ENCODE results near the gene AP5Z1. TPM values are rescaled to one million over a fixed set of nuclear protein-coding genes. Genes with fewer than 3 reads are reported as not detected.

The AP5Z1 gene
- total RNA-seq, 2 experiments from 2014 or later, result 47.3 to 55.0 TPM

DNA sequence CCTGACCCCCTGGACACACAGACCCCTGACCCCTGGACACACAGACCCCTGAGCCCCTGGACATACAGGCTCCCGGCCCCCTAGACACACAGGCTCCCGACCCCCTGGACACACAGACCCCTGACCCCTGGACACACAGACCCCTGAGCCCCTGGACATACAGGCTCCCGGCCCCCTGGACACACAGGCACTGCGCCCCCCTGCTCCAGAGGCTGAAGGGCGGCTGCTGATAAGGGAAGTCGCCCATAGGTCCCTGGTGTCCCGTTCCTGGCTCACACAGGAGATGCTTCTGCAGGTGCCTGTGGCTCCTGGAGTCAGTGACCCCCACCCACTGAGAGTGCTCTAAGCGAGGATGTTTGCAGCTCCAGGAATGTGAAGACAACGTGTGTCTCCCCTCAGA is 3.7 kb upstream of the AP5Z1 start:
- H3K4me1 Mint-ChIP-seq (ENCODE audit: low read depth), result peaks cover 23% of the 10 kb centered on the region
- ChIA-PET POLR2A (no interaction called here), CTCF (no interaction called here)
- no peak overlapping the region for H3K4me3 Mint-ChIP-seq
- H3K27ac Mint-ChIP-seq, result no peak overlapping the region
- DNase-seq, result no peak
- ATAC-seq, result no peak
- H3K9me3 Mint-ChIP-seq (ENCODE audit: insufficient read depth), result no peaks in the 10 kb centered on the region
- peaks cover 9% of the 10 kb centered on the region for H3K36me3 Mint-ChIP-seq (ENCODE audit: low read depth)
- H3K27me3 Mint-ChIP-seq (ENCODE audit: low read depth), result no peaks in the 10 kb centered on the region

DNA sequence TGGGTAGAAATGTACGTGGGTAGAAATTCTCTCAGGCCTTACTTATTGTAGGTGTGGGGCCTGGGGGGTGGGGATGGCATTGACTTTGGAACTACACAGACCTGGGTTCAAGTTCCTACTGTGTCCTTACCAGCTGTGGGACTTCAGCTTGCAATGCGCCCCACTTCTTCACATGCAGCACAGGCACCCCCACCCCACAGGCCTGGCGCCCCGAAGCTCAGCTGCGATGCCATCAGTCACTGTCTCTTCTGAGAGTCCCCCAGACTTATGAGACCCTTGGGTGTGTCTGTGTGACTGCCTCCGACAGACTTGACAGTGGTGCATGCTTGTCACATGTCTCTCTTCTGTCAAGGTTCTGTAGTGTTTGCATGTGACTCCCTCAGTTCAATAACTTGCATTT is 3.1 kb upstream of the AP5Z1 start:
- no peak overlapping the region for H3K27ac Mint-ChIP-seq
- ATAC-seq (no peak), DNase-seq (no peak)
- CTCF ChIA-PET, result no interaction called here
- H3K36me3 Mint-ChIP-seq (ENCODE audit: low read depth), result peaks cover 13% of the 10 kb centered on the region
- H3K9me3 Mint-ChIP-seq (ENCODE audit: insufficient read depth), result no peaks in the 10 kb centered on the region
- no peaks in the 10 kb centered on the region for H3K27me3 Mint-ChIP-seq (ENCODE audit: low read depth)
- POLR2A ChIA-PET, result no interaction called here
- no peak overlapping the region for H3K4me3 Mint-ChIP-seq
- H3K4me1 Mint-ChIP-seq (ENCODE audit: low read depth), result peaks cover 27% of the 10 kb centered on the region

DNA sequence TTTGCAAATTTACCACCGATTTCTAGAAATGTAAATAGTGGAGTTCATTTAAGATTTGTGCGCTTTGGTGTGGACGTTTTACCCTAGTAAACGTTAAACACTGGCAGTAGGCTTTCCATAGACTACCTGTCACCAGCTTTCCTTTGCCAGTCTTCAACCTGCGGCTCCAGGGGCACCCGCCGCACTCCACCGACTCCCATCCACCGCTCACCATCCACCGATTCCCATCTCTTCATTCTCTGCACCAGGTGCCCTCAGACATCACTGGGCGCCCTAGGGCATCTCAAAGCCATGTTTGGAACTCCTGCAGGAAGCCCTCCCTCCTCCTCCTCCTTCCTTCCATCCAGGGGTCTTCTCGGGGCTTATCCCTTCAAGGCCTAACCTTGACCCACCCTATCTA is 1.4 kb upstream of the AP5Z1 start:
- H3K27me3 Mint-ChIP-seq (ENCODE audit: low read depth), result no peaks in the 10 kb centered on the region
- ChIA-PET POLR2A (interaction anchor here (1.8 to 3.2 kb wide), 2 partner anchors 39 to 132 kb away, joined by 4 to 33 read pairs; no protein-coding TSS in a partner anchor), CTCF (interaction anchor here (0.7 to 2.5 kb wide), 3 partner anchors 18 to 89 kb away, joined by 3 to 10 read pairs (median 3); no protein-coding TSS in a partner anchor)
- H3K27ac Mint-ChIP-seq, result peak overlapping the region; percentile 99
- H3K4me3 Mint-ChIP-seq, result peak overlapping the region; percentile 99
- peaks cover 37% of the 10 kb centered on the region for H3K4me1 Mint-ChIP-seq (ENCODE audit: low read depth)
- peaks cover 17% of the 10 kb centered on the region for H3K36me3 Mint-ChIP-seq (ENCODE audit: low read depth)
- DNase-seq (no peak), ATAC-seq (no peak)
- H3K9me3 Mint-ChIP-seq (ENCODE audit: insufficient read depth), result no peaks in the 10 kb centered on the region

DNA sequence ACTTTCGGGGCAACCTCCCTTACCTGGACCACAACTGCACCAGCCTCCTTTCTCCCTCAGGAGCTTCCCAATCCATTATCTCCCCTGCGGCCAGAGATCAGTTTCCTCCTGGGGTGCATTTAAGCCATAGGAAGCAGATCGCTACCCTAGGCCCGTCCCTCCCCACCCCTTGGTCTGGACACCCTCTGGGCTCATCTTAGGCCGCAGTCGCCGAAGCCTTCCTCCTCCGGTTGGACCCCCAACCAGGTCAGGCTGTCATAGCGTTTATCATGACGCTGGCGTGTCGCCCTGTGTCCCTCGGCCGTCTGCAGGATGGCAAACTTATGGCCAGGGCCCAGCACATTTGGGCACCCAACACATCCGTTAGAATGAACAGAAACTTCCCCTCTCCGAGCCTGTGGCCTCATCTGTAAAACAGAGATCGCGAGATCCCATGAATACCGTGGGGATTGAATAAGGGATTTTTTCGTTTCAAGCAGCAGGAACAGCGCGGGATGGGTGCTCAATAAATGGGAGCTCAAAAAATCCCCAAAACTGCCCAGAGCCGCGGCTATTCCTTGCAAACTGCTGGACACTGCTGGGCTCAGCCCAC is 669 bp upstream of the AP5Z1 start:
- ATAC-seq (peak; percentile 28), DNase-seq (no peak)
- CTCF ChIA-PET, result interaction anchor here (0.7 to 2.5 kb wide), 7 partner anchors 17 to 199 kb away, joined by 3 to 10 read pairs (median 4); no protein-coding TSS in a partner anchor
- Mint-ChIP-seq H3K9me3 (ENCODE audit: insufficient read depth) (no peaks in the 10 kb centered on the region), H3K4me1 (ENCODE audit: low read depth) (peaks cover 37% of the 10 kb centered on the region), H3K27ac (peak overlapping the region; percentile 99), H3K36me3 (ENCODE audit: low read depth) (peaks cover 17% of the 10 kb centered on the region), H3K27me3 (ENCODE audit: low read depth) (no peaks in the 10 kb centered on the region), H3K4me3 (peak overlapping the region; percentile 99)
- POLR2A ChIA-PET, result interaction anchor here (0.6 to 3.2 kb wide), 23 partner anchors 15 to 1993 kb away, joined by 3 to 33 read pairs (median 5); partner anchors contain the start of gene FOXK1

DNA sequence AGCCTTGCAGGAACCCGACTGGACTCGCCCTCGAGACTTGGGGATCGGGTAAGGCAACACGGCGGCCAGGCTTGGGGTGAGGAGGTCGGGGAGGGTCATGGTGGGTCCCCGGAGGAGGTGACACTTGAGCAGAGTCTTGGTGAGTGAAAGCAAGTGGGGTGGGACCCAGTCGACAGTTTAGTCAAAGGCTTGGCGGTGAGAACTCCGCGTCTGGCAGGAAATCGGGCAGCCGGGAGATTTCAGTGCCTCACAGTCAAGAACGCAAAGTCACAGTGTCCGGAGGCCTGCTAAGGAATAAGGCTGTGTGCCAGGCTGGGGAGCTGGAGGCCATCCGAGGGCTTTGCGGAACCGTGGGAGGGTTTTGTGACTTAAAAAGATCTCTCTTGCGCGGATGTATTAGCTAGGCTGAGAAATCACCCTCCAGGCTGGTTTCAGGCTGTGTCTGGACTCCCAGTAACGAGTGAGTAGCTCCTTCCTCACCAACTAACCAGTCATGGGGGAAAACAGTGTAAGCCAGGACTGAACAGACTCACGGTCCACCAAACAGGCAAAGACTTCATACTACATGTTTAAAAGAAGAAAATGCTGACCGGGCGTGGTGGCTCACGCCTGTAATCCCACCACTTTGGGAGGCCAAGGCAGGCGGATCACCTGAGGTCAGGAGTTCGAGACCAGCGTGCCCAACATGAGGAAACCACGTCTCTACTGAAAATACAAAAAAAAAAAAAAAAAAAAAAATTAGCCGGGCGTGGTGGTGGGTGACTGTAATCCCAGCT is 613 bp downstream of the AP5Z1 start:
- no peaks in the 10 kb centered on the region for H3K27me3 Mint-ChIP-seq (ENCODE audit: low read depth)

DNA sequence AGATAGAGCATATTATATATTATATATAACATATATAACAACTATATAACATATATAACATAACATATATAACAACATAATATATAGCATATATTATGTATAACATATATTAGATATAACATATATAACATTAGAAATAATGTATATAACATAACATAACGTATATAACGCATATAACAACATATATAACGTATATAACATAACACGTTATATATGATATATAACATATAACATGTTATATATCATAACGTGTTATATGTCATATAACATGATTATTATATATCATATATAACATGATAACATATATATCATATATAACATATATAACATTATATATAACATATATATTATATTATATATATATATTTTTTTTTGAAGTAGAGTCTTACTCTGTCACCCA is 3.7 kb downstream of the AP5Z1 start:
- DNase-seq, result no peak
- ChIA-PET CTCF (interaction anchor here (0.6 kb wide), 1 partner anchor 431 kb away, joined by 3 read pairs; no protein-coding TSS in a partner anchor), POLR2A (no interaction called here)
- Mint-ChIP-seq H3K27me3 (ENCODE audit: low read depth) (no peaks in the 10 kb centered on the region), H3K4me3 (no peak overlapping the region), H3K9me3 (ENCODE audit: insufficient read depth) (no peaks in the 10 kb centered on the region), H3K36me3 (ENCODE audit: low read depth) (peaks cover 30% of the 10 kb centered on the region), H3K27ac (no peak overlapping the region), H3K4me1 (ENCODE audit: low read depth) (peaks cover 29% of the 10 kb centered on the region)
- no peak for ATAC-seq

More for the DNA sequence above, 613 bp downstream of the AP5Z1 start:
- H3K27ac Mint-ChIP-seq, result peak overlapping the region; percentile 99
- ChIA-PET CTCF (interaction anchor here (0.7 to 2.5 kb wide), 6 partner anchors 16 to 198 kb away, joined by 3 to 10 read pairs (median 5); no protein-coding TSS in a partner anchor), POLR2A (interaction anchor here (0.6 to 3.2 kb wide), 17 partner anchors 9 to 1911 kb away, joined by 3 to 33 read pairs (median 6); partner anchors contain the start of gene FOXK1)
- DNase-seq (peak; percentile 70), ATAC-seq (peak; percentile 40)
- H3K4me1 Mint-ChIP-seq (ENCODE audit: low read depth), result peaks cover 37% of the 10 kb centered on the region
- peak overlapping the region; percentile 99 for H3K4me3 Mint-ChIP-seq
- peaks cover 21% of the 10 kb centered on the region for H3K36me3 Mint-ChIP-seq (ENCODE audit: low read depth)
- H3K9me3 Mint-ChIP-seq (ENCODE audit: insufficient read depth), result no peaks in the 10 kb centered on the region

DNA sequence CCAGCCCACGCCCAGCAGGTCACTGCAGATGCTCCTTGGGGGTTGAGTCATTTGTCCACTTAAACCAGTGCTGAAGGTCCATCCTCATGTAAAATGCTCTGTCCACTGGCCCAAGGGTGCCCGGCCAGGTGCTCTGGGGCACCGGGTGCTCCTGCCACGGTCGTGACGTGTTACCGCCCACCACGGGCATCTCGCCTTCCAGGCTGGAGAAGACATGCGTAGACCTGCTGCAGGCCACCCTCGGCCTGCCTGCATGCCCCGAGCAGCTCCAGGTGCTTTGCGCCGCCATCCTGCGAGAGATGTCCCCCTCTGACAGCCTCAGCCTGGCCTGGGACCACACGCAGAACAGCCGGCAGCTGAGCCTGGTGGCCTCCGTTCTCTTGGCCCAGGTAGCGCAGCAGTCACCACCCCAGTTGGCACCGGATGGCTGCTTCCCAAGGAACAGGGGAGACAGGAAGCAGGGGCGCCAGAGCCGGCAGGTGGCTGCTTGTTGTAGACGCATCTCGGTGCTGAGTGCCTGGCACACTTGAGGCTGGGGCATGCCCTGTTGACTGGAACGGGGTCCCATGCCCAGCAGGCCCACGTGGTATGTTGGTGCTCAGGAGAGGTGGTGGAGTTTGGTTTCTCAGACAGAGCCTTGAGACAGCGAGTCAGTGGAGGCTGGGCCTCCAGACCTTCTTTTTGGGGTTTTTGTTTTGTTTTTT is 6.1 kb downstream of the AP5Z1 start:
- Mint-ChIP-seq H3K36me3 (ENCODE audit: low read depth) (peaks cover 23% of the 10 kb centered on the region), H3K9me3 (ENCODE audit: insufficient read depth) (no peaks in the 10 kb centered on the region), H3K4me1 (ENCODE audit: low read depth) (peaks cover 15% of the 10 kb centered on the region), H3K4me3 (no peak overlapping the region), H3K27ac (no peak overlapping the region), H3K27me3 (ENCODE audit: low read depth) (no peaks in the 10 kb centered on the region)
- DNase-seq (no peak), ATAC-seq (no peak)
- ChIA-PET CTCF (no interaction called here), POLR2A (no interaction called here)

DNA sequence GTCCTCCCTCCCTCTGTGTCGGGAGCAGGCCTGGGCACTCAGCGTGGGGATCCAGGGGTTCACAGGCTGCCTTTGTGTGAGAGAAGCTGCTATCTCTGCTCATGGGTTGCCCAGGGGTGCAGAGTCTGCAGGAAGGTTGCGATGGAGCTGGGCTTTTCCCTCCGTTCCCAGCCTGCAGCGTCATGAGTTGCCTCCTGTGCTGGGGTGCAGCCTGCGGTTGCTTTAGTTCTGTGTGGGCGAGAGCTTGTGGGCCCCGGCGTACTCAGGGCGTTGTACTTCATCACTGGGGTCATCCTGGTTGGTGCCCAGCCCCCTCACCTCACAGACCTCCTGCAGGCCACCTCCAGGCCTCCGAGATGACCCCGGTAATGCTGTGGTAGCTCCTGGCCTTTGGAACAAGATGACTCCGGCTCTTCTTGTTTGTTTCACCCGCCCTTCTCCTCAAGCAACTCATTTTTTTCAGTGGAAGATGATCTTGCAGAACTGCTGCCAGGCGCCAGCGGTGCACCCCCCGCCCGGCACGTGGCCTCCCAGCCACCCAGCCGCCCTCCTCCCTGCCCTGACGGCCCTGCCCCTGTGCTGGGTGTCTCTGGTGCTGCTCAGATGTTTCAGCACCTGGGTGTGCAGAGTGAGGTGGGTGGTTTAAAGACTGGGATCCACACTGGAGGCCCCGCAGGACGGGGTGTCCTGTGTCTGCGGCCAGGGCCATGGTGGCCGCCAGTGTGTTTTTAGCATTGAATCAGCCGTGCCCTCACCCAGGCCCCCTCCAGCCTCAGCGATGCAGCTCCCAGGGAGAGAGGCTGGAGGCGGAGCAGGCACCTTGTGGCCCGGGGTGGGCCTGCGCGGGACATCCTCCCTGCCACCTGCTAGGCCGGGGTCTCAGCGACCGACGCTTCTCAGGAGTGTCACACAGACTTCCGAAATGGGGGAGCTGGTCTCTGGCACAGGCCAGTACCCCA is 7.2 kb downstream of the AP5Z1 start:
- peaks cover 18% of the 10 kb centered on the region for H3K36me3 Mint-ChIP-seq (ENCODE audit: low read depth)
- peaks cover 8% of the 10 kb centered on the region for H3K4me1 Mint-ChIP-seq (ENCODE audit: low read depth)
- ATAC-seq, result no peak
- DNase-seq, result no peak
- no peaks in the 10 kb centered on the region for H3K27me3 Mint-ChIP-seq (ENCODE audit: low read depth)
- H3K9me3 Mint-ChIP-seq (ENCODE audit: insufficient read depth), result no peaks in the 10 kb centered on the region
- no peak overlapping the region for H3K4me3 Mint-ChIP-seq
- H3K27ac Mint-ChIP-seq, result no peak overlapping the region
- ChIA-PET POLR2A (no interaction called here), CTCF (no interaction called here)

DNA sequence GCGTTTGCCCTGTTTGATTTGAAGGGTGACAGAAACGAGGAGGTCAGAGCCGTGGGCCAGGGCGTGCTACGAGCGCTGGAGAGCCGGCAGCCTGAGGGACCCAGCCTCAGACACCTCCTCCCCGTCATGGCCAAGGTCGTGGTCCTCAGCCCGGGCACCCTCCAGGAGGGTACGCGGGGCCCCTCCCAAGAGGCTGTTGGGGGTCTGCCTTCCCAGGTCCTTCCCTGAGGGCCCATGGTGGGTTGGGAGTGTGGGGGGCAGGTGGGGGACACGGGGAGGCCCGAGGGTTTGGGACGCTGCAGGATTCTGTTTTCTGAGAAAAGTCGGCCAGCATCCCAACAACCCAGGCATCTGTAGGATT is 7.8 kb downstream of the AP5Z1 start:
- no peak overlapping the region for H3K27ac Mint-ChIP-seq
- ATAC-seq (no peak), DNase-seq (no peak)
- H3K27me3 Mint-ChIP-seq (ENCODE audit: low read depth), result no peaks in the 10 kb centered on the region
- peaks cover 2% of the 10 kb centered on the region for H3K4me1 Mint-ChIP-seq (ENCODE audit: low read depth)
- peaks cover 15% of the 10 kb centered on the region for H3K36me3 Mint-ChIP-seq (ENCODE audit: low read depth)
- no peak overlapping the region for H3K4me3 Mint-ChIP-seq
- ChIA-PET CTCF (no interaction called here), POLR2A (no interaction called here)
- no peaks in the 10 kb centered on the region for H3K9me3 Mint-ChIP-seq (ENCODE audit: insufficient read depth)

DNA sequence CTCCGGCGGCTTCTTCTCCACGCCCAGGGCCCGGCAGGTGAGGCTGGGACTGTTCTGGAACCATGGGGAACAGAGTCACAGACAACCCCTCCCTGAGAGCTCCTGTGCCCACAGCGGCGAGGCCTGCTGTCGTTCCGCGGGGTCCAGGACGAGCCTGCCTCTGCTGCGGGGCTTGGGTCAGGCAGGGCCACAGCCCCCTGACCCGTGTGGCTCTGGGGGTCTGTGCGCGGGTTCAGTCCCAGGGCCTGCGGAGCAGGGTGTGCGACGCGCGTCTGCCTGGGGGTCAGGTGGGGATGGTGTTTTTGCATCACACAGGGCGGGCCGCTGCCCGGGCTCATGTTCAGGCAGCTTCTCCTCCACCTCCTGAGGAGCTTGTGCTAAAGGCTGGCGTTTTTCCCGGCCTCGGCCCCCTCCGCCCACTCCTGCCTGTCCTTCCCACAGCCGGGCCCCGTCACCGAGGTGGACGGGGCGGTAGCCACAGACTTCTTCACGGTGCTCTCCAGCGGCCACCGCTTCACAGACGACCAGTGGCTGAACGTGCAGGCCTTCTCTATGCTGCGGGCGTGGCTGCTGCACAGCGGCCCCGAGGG is 8.4 kb downstream of the AP5Z1 start:
- H3K4me1 Mint-ChIP-seq (ENCODE audit: low read depth), result no peaks in the 10 kb centered on the region
- CTCF ChIA-PET, result no interaction called here
- no peaks in the 10 kb centered on the region for H3K27me3 Mint-ChIP-seq (ENCODE audit: low read depth)
- DNase-seq, result no peak
- peaks cover 14% of the 10 kb centered on the region for H3K36me3 Mint-ChIP-seq (ENCODE audit: low read depth)
- POLR2A ChIA-PET, result no interaction called here
- no peak overlapping the region for H3K4me3 Mint-ChIP-seq
- H3K9me3 Mint-ChIP-seq (ENCODE audit: insufficient read depth), result no peaks in the 10 kb centered on the region
- no peak for ATAC-seq
- H3K27ac Mint-ChIP-seq, result no peak overlapping the region

DNA sequence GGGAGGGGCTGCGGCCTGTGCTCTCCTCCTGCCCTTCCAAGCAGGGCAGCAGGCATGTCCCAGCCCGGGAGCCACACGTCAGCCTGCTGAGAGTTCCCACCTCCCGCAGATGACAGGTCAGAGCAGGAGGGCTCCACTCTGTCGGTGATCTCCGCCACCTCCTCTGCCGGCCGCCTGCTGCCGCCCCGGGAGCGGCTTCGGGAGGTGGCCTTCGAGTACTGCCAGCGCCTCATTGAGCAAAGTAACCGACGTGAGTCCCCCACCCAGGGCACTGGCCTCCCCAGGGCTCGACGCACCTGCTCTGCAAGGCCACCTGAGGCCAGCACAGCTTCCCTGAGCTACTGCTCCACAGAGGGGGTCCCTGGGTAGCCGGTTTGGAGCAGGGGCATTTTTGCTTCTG is 9.4 kb downstream of the AP5Z1 start:
- Mint-ChIP-seq H3K4me3 (no peak overlapping the region), H3K27ac (no peak overlapping the region)

More for the DNA sequence above, 9.4 kb downstream of the AP5Z1 start:
- peaks cover 14% of the 10 kb centered on the region for H3K36me3 Mint-ChIP-seq (ENCODE audit: low read depth)
- H3K4me1 Mint-ChIP-seq (ENCODE audit: low read depth), result no peaks in the 10 kb centered on the region
- H3K27me3 Mint-ChIP-seq (ENCODE audit: low read depth), result no peaks in the 10 kb centered on the region
- no peak for ATAC-seq
- no peak for DNase-seq
- ChIA-PET CTCF (interaction anchor here (0.6 kb wide), 1 partner anchor 271 kb away, joined by 3 read pairs; no protein-coding TSS in a partner anchor), POLR2A (interaction anchor here (1.2 kb wide), 1 partner anchor 9 kb away, joined by 5 read pairs; the partner anchor contains the start of gene AP5Z1)
- no peaks in the 10 kb centered on the region for H3K9me3 Mint-ChIP-seq (ENCODE audit: insufficient read depth)

Data from activated CD8-positive, alpha-beta T cell treated with anti-CD3 and anti-CD28 coated beads, Interleukin-2, amount 10 ng/mL, durations not matched to agents 7 days and 5 days (primary cell).